Ramos (cell line): ENCODE data around the gene ANKRD34C.

Experiments used
- in situ Hi-C: fragments of 300-500 bp; cut with MboI; formaldehyde crosslinking; loops from one replicate; pipeline ENCODE4 v1.14.3; 2022; ENCODE audit warnings: low sequenced_read_pairs; ENCODE audit not compliant: unreplicated experiment

The ANKRD34C gene

DNA sequence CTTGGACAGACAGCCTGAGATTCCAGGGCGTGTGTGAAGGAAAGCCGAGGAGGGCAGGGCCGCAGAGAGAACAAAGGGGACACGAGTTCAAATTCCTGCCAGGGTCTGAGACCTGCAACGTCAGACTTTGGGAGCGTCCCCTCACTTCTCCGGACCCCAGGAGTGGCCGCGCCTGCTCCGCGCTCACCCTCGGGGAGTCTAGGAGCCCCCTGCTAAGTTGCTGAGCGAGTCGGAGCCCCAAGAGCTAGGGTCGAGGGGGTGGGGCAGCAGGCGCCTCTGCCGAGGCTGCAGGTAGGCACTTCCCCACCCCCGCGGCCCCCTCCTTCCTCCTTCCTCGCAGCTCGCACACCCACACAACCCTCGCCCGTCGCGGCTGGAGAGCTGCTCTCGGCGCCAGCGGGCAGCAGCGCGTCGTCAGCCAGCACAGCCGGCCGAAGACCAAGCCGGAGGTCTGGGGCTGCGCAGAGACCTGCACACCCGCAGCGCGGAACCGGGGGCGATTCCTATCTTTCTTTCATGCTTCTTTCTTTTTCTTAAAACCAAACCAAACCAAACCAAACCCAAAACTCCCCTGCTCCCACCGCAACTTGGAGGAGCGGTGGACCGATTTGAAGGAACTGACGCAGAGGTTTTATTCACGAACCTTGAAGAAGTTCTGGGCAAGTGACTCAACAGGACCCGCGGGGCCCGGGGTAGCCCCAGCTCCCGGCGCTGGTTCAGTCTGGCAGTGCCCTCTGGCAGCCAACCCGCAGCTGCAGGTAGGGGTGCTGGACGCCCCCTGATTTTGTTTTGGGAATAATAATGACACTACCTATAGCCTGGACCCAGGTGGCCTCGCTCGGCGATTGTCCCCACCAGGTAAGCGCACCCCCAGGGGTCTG lies at the start of gene ANKRD34C:
Gene ANKRD34C (plus strand): TSS at position 352 of the 881 bp plus-strand sequence. CDS start 10,563 bp downstream, outside the sequence.
- in situ Hi-C loops, result no loop called here

DNA sequence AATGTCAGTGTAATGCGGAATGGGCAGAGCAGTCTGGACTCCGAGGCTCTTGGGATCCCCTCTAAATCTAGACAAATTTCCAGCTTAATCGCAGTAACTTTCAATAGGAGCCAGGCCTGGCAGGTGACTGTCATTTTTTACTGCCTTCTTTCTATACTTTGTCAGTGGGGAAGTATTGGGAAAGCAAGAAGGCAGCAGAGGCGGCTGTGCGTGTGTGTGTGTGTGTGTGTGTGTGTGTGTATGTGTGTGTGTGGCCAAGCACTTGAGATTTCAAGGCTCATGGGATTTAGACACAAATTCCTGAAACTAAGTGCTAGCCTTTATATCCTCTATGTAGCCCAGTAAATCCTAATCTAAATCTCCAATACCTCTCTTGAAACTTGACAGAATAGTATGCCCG lies 49.3 kb upstream of the ANKRD34C start:
- in situ Hi-C loops, result no loop called here

- in situ Hi-C loops, result no loop called here
These were observed 42.5 kb upstream of the ANKRD34C start for GRCh38 chr15:79240036-79240435.

GRCh38 chr15:79243723-79244122 lies 38.8 kb upstream of the ANKRD34C start:
- in situ Hi-C loops, result no loop called here

DNA sequence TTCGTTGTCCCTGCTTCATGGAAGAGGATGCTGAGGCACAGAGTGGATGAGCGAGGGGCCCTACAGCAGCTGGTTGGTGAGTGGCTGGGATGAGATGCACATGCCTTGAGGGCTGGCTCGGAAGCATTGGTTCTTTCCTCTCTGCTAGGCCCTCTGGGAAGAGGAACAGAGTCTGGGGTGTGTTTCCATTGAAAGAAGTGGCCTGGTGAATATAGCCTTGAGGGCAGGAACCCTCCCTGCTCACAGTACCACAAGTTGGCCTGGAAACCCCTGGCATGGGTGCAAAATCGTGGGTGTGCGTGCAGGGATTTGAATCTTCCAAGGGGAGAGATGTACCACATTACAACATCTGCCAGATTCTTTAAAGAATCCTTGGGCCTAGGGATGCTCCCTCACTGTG lies 37.6 kb upstream of the ANKRD34C start:
- in situ Hi-C loops, result no loop called here

GRCh38 chr15:79248183-79248582 lies 34.3 kb upstream of the ANKRD34C start:
- in situ Hi-C loops, result no loop called here

GRCh38 chr15:79257454-79257853 lies 25.1 kb upstream of the ANKRD34C start:
- in situ Hi-C loops, result no loop called here

- in situ Hi-C loops, result no loop called here
These were observed 20.7 kb upstream of the ANKRD34C start for GRCh38 chr15:79261836-79262235.

DNA sequence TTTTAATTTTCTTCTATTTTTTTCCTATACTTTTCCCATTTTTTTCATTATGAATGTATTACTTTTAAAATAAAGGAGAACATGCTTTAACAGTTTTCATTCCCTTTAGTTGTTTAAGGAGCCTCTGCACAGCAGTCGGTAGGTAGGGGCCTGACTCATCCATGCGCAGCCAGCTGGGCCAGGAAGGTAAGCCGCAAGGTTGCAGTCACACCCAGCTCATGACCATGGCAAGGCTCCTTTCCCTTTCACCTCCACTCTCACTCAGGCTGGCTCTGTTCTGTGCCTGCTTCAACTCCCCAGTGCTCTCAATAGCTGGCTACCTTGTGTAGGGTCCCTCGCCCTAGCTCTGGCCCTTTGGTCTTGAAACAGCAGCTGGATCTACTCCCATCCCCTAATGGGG lies 17.4 kb upstream of the ANKRD34C start:
- in situ Hi-C loops, result no loop called here

GRCh38 chr15:79265987-79266579 lies 16.4 kb upstream of the ANKRD34C start:
- in situ Hi-C loops, result no loop called here

DNA sequence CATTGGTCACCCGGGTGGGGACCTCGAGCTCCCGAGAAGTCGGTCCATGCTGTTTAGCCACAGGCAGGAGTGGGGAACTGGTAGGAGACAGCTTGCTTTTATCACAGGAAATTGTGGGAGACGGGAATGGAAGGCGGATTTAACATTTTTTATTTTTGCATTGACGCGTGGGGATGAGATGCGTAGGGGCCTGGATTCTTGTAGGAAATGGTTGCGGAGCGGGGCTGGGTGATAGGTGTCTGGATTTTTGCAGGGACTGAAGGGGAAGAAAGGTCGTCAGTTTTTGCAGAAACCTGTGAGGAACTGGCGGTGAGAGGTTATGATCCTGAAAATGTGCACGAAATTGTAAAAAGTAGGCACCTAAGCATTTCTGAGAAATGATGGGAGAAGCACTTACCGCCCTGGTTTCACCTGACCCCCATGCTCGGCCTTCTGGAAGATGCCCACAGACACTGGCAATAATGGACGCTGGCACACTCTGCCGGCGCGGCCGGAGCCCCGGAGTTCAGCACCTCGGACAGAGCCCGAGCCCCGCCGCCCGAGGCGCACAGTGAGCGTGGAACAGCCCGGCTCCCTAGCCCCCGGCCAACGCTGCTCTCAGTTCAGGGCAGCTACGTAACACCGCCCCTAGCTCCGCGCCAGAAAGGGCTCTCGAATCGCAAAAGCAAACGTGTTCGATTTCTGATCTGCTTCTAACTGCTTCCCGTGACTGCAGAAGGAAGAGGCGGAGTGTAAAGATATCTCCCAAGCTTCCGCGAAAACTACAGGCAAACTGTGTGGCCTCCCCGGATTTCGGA lies 928 bp downstream of the ANKRD34C start:
- in situ Hi-C loops, result no loop called here

- in situ Hi-C loops, result no loop called here
These were observed 8.2 kb downstream of the ANKRD34C start for GRCh38 chr15:79290642-79291275.

GRCh38 chr15:79292011-79292410 lies 9.5 kb downstream of the ANKRD34C start:
- in situ Hi-C loops, result no loop called here

GRCh38 chr15:79294075-79294474 lies 11.6 kb downstream of the ANKRD34C start:
- in situ Hi-C loops, result no loop called here

DNA sequence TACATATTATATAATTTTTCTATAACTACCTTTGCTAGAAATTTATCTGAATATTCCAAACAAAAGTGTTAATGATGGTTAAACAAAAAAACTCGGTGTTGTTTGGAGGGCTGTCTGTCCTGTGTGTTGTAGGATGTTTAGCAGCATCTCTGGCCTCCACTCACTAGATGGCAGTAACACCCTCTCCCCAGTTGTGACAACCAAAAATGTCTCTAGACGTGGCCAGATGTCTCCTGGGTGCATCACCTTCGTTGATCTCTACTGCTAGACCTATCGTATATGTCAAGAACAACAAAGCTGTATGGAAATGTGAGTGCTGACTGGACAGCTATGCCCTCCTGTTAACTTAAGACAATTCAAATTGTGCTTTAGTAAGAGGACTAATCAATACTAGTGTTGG lies 14.1 kb downstream of the ANKRD34C start:
- in situ Hi-C loops, result no loop called here

GRCh38 chr15:79299126-79299840 lies 16.8 kb downstream of the ANKRD34C start:
- in situ Hi-C loops, result no loop called here

GRCh38 chr15:79299841-79300235 lies 17.3 kb downstream of the ANKRD34C start:
- in situ Hi-C loops, result no loop called here

DNA sequence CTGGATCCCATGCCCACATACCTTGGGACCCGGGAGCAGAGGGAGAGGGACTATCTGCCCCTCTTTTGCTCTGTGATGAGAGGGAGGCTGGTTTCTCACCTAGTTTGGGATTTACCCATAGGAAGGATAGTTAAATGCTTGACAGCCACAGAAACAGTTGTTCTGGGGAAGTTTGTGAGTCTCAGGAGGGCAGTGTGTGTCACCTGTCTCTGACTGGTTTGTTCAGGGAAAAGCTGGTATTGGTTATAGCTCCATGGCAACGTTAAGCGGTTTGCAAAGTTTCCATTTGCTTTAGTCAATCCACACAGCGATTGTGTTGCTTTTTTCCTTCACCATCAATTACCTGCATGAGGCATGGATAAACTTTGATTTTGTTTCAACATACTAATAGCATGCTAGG lies 24.7 kb downstream of the ANKRD34C start:
- in situ Hi-C loops, result no loop called here

- in situ Hi-C loops, result no loop called here
These were observed 26.4 kb downstream of the ANKRD34C start for GRCh38 chr15:79308874-79309273.

GRCh38 chr15:79310612-79310984 lies 28.1 kb downstream of the ANKRD34C start:
- in situ Hi-C loops, result no loop called here
